Panc1 (cell line): ENCODE measurements around the gene PPP6R2. TPM values are rescaled to one million over a fixed set of nuclear protein-coding genes. Genes with fewer than 3 reads are reported as not detected.

ENCODE experiments used
- ATAC-seq: fragments of 200-7000 bp; cut with Tn5 transposase; 2 replicates; pipeline ENCODE4 v1.9.1; 2020; ENCODE audit warnings: mild to moderate bottlenecking, moderate library complexity
- BruUV-seq: library from RNA; stranded (reverse); fragments of 400-500 nt; replicated peaks from 2 replicates; lab custom pipeline; 2021; lab: Mats Ljungman, UMichigan
- CTCF ChIA-PET: fragments of 300-600 bp; sonication (Branson Sonifier 250); formaldehyde crosslinking; loops from one replicate; lab custom pipeline; 2022; ENCODE audit warnings: antibody characterized with exemption; lab: Charles Lee
- POLR2A ChIA-PET: fragments of 300-600 bp; sonication (Branson Sonifier 250); formaldehyde crosslinking; loops from one replicate; lab custom pipeline; 2022; ENCODE audit warnings: antibody characterized with exemption; lab: Charles Lee
- DNase-seq: peaks from one replicate; pipeline ENCODE4 v3.0.0-alpha.2; 2010; ENCODE audit warnings: low read depth, low spot score
- H3K27ac ChIP-seq: 2 replicates; pipeline ENCODE4 v1.5.1; 2011; ENCODE audit warnings: mild to moderate bottlenecking, low read length, inconsistent platforms
- H3K27me3 ChIP-seq: fragments of 200-500 bp; sonication (Bioruptor generic); 2 replicates; pipeline ENCODE4 v1.6.0; 2014; ENCODE audit warnings: low read length, inconsistent platforms; ENCODE audit not compliant: control insufficient read depth, insufficient read depth
- H3K36me3 ChIP-seq: fragments of 200-500 bp; sonication (Bioruptor generic); 2 replicates; pipeline ENCODE4 v1.5.1; 2014; ENCODE audit warnings: inconsistent platforms, mild to moderate bottlenecking, low read length, moderate library complexity; ENCODE audit not compliant: control insufficient read depth, insufficient read depth
- H3K4me1 ChIP-seq: 2 replicates; pipeline ENCODE4 v1.5.1; 2011; ENCODE audit warnings: inconsistent platforms, mild to moderate bottlenecking, low read length, moderate library complexity; ENCODE audit not compliant: control insufficient read depth, insufficient read depth
- H3K4me3 ChIP-seq, 2 experiments: 2 replicates each; pipeline ENCODE4 v1.5.1; 2011 to 2012; ENCODE audit warnings: low read depth in 2 of 2, low read length in 2 of 2, mild to moderate bottlenecking in 2 of 2, inconsistent platforms in 1 of 2, moderate library complexity in 1 of 2
- H3K9me3 ChIP-seq: fragments of 200-500 bp; sonication (Bioruptor generic); 2 replicates; pipeline ENCODE4 v1.5.1; 2014; ENCODE audit warnings: low read depth, mild to moderate bottlenecking, inconsistent platforms, low read length, moderate library complexity; ENCODE audit not compliant: control insufficient read depth, insufficient read depth
- CTCF ChIP-seq: fragments of 450-650 bp; IDR thresholded peaks from 2 replicates; pipeline ENCODE4 v1.5.1; 2017; ENCODE audit warnings: mild to moderate bottlenecking
- POLR2AphosphoS5 ChIP-seq: IDR thresholded peaks from 2 replicates; pipeline ENCODE4 v1.6.1; 2012; ENCODE audit warnings: mild to moderate bottlenecking, low read depth, low read length, moderate library complexity
- REST ChIP-seq, 2 experiments: IDR thresholded peaks; 2 replicates each; pipeline ENCODE4 v1.6.1; 2011 to 2012; ENCODE audit warnings: low read depth in 2 of 2, control low read depth in 1 of 2, low read length in 1 of 2, mild to moderate bottlenecking in 1 of 2, moderate library complexity in 1 of 2; ENCODE audit not compliant: insufficient read depth in 1 of 2
- SIN3A ChIP-seq: IDR thresholded peaks from 2 replicates; pipeline ENCODE4 v1.6.1; 2012; ENCODE audit warnings: low read depth, mild to moderate bottlenecking, low read length, moderate library complexity, borderline replicate concordance; ENCODE audit not compliant: insufficient read depth
- TCF7L2 ChIP-seq: IDR thresholded peaks from 2 replicates; pipeline ENCODE4 v1.6.1; 2011; ENCODE audit warnings: mild to moderate bottlenecking, low read depth, low read length, inconsistent platforms
- in situ Hi-C: cut with HindIII; loops from 2 replicates; pipeline ENCODE4 v1.10.0; 2016; ENCODE audit warnings: low sequenced_read_pairs, low pct_unique_long_range_greater_than_20kb
- intact Hi-C: fragments of 100-400 bp; cut with micrococcal nuclease; formaldehyde crosslinking; loops from one replicate; pipeline ENCODE4 v1.10.0; 2022; ENCODE audit not compliant: unreplicated experiment
- total RNA-seq: library from RNA; stranded (reverse); gene quantifications from one replicate; pipeline ENCODE4 v1.2.1, GENCODE V29; 2021; ENCODE audit not compliant: unreplicated experiment

PPP6R2 gene
- total RNA-seq, 1 experiment from 2014 or later = 52.8 TPM

GRCh38 chr22:50319503-50319951, 23.6 kb upstream of the PPP6R2 start:
- no peaks in the 10 kb centered on the region for H3K27me3 ChIP-seq
- in situ Hi-C loops = no loop called here
- no peaks in the 10 kb centered on the region for H3K9me3 ChIP-seq
- no peak overlapping the region for H3K27ac ChIP-seq
- no peak overlapping the region for H3K4me3 ChIP-seq
- no peaks in the 10 kb centered on the region for H3K36me3 ChIP-seq
- no TSS peak for BruUV-seq
- H3K4me1 ChIP-seq = 0 out of 2 replicates have a peak, but pooled peaks cover 2% of the 10 kb centered on the region
- intact Hi-C loops = no loop called here
- CTCF ChIA-PET = no interaction called here
- POLR2A ChIA-PET = no interaction called here
- TF ChIP-seq REST (IDR thresholded peaks at IDR 0.05; ENCODE audit: insufficient read depth in 1 of 2, low read depth in 2 of 2, low read length in 1 of 2) = no peak
- TF ChIP-seq SIN3A = no peak
- TF ChIP-seq POLR2AphosphoS5 = no peak
- TF ChIP-seq CTCF = no peak
- no peak for TF ChIP-seq TCF7L2
- DNase-seq (no peak), ATAC-seq (no peak)

- in situ Hi-C loops (no loop called here), intact Hi-C loops (no loop called here)
- ChIA-PET POLR2A (no interaction called here), CTCF (interaction anchor here (0.6 kb wide), 1 partner anchor 44 kb away, joined by 3 read pairs; no protein-coding TSS in a partner anchor)
- no peak overlapping the region for H3K4me3 ChIP-seq
- ATAC-seq (no peak), DNase-seq (no peak)
- no peak overlapping the region for H3K27ac ChIP-seq
- H3K4me1 ChIP-seq = no peaks in the 10 kb centered on the region
- BruUV-seq = no TSS peak
- TF ChIP-seq CTCF (no peak), POLR2AphosphoS5 (no peak), TCF7L2 (no peak), REST (IDR thresholded peaks at IDR 0.05; ENCODE audit: insufficient read depth in 1 of 2, low read depth in 2 of 2, low read length in 1 of 2) (no peak), SIN3A (no peak)
- no peaks in the 10 kb centered on the region for H3K27me3 ChIP-seq
- H3K36me3 ChIP-seq = no peaks in the 10 kb centered on the region
- H3K9me3 ChIP-seq = no peaks in the 10 kb centered on the region
Measured at GRCh38 chr22:50320116-50320515, 23.0 kb upstream of the PPP6R2 start.
